HEK293 (cell line): ENCODE data around the gene HIF1AN.

Experiments used
- ZNF777 ChIP-seq: fragments of 450-650 bp; formaldehyde crosslinking; IDR thresholded peaks from 2 replicates; pipeline ENCODE4 v1.5.1; 2017; ENCODE audit warnings: missing biosample characterization, missing genetic modification characterization, borderline replicate concordance
- TF ChIP-seq, protein P1 (sequence below): fragments of 450-650 bp; formaldehyde crosslinking; IDR thresholded peaks from 2 replicates; pipeline ENCODE4 v1.5.1; 2016; ENCODE audit warnings: missing biosample characterization, missing genetic modification characterization

GRCh38 chr10:100565206-100565985 lies 29.7 kb downstream of the HIF1AN start:
- TF ChIP-seq, protein P1, sequence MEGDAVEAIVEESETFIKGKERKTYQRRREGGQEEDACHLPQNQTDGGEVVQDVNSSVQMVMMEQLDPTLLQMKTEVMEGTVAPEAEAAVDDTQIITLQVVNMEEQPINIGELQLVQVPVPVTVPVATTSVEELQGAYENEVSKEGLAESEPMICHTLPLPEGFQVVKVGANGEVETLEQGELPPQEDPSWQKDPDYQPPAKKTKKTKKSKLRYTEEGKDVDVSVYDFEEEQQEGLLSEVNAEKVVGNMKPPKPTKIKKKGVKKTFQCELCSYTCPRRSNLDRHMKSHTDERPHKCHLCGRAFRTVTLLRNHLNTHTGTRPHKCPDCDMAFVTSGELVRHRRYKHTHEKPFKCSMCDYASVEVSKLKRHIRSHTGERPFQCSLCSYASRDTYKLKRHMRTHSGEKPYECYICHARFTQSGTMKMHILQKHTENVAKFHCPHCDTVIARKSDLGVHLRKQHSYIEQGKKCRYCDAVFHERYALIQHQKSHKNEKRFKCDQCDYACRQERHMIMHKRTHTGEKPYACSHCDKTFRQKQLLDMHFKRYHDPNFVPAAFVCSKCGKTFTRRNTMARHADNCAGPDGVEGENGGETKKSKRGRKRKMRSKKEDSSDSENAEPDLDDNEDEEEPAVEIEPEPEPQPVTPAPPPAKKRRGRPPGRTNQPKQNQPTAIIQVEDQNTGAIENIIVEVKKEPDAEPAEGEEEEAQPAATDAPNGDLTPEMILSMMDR: no peak
- TF ChIP-seq ZNF777 (tag by site-specific recombination): no peak
